HG03097 (cell line): ENCODE results near the gene BCKDK.
A peak's percentile ranks its signal among the peaks of the same experiment; 100 is the strongest.

Experiments
- ATAC-seq: cut with Tn5 transposase; IDR thresholded peaks from one replicate; pipeline ENCODE4 v1.9.1; 2021; ENCODE audit not compliant: unreplicated experiment, low FRiP score

The BCKDK gene

DNA sequence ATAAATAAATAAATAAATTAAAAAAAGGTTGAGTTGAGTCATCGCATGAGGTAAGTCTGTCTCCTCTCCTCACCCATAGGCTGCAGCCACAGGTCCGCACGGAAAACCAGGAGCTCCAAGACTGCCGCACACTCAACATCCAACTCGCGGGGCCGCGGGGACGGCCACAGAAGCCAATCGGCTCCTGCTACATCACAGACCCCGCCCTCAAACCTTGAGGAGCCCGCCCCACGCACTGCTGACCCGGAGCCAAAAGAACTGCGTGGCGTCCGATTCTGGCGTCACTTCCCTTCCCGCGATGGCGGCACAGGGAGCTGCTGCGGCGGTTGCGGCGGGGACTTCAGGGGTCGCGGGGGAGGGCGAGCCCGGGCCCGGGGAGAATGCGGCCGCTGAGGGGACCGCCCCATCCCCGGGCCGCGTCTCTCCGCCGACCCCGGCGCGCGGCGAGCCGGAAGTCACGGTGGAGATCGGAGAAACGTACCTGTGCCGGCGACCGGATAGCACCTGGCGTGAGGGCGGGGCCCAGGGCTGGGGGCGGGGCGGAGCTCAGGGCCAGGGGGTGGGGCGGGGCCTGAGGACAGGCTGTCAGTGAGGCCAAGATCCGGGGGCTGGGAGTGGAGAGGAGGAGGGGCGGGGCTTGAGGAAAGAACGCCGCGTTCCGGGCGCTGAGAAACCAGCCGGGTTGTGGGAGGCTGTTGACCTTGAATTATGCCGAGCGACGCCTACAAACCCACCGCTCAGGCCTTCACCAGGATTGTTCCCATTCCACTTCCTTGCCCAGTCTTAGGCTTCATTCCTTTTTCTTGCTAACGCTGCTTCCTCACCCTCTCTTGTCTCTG, 9.4 kb downstream of the BCKDK start, which contains the start of gene KAT8:
Gene KAT8 (plus strand): TSS at position 281 of the 839 bp plus-strand sequence. CDS start 18 bp downstream, at position 299.
- peak; percentile 84 for ATAC-seq

DNA sequence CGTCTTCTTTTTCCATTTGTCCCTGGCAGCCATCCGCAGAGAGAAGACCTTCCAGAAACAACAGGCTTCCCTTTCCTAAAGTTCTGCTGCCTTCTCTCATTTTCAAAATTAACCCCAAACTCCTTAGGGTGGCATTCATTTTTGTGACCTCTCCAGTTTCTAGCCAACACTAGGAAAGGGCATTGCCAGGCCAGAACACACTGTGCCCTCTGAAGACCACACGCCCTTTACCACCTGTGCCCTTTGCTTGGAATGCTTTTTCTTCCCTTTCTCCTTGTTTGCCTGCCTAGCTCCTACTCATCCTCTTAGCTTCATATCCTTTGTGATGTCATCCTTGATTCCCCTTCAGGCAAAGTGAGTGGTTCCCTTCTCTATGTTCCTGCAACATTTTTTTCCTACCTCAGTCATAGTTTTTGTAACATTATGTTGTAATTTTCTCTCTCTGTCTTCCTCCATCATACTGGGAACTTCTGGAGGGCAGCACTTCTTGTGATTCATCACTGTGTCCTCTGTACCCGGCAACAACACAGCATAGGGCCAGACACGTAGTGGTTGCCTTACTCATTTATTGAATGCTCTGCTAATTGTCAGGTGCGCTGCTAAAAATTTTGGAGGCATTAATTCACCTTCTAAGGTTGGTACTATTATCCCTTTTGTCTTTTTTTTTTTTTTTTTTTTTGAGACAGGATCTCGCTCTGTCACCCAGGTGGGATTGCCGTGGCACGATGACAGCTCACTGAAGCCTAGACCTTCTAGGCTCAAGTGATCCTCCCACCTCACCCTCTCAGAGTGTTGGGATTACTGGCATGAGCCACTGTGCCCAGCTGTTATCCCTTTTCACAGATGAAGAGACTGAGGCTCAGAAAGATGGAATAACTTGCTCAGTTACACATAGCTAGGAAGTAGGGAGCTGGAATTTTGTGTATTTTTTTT, 10.3 kb downstream of the BCKDK start:
- ATAC-seq: no peak

DNA sequence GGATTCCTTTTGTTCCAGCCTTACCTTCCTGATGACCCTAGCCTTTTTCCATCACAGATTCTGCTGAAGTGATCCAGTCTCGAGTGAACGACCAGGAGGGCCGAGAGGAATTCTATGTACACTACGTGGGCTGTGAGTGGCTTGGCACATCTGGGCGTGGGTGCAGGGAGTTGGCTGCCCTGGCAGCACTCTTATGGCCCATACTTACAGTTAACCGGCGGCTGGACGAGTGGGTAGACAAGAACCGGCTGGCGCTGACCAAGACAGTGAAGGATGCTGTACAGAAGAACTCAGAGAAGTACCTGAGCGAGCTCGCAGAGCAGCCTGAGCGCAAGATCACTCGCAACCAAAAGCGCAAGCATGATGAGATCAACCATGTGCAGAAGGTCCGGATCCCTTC, 11.9 kb downstream of the BCKDK start:
- ATAC-seq: no peak

DNA sequence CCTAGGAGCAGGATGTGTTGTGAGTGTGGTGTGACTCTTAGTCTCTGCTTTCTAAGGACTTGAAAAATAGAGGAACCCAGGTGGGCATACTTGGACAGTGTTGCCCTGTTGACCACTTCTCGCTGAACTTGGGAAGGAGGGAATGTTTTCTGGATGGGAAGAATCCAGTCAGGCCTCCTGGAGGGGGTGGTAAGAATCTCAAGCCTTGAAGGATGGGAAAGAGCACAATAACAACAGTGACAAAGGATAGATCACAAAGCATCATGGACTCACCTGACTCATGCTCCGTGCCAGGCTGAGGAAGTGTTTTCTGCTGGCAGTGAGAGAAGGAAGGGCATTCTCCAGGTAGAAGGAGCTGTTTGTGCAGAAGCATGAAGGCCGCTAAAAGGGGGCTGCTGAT, 17.7 kb downstream of the BCKDK start:
- ATAC-seq: no peak

DNA sequence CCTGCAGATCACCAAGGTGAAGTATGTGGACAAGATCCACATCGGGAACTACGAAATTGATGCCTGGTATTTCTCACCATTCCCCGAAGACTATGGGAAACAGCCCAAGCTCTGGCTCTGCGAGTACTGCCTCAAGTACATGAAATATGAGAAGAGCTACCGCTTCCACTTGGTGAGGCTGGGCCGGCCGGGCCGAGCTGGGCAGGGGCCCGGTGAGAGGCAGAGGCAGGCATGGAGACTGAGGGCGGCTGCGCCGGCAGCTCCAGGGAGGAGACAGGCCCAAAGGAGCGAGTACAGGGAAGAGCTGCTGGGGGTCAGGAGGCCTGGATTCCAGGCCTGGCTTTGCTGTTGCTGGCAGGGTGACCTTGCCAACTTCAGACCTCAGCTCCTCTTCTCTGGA, 19.0 kb downstream of the BCKDK start:
- ATAC-seq: no peak

DNA sequence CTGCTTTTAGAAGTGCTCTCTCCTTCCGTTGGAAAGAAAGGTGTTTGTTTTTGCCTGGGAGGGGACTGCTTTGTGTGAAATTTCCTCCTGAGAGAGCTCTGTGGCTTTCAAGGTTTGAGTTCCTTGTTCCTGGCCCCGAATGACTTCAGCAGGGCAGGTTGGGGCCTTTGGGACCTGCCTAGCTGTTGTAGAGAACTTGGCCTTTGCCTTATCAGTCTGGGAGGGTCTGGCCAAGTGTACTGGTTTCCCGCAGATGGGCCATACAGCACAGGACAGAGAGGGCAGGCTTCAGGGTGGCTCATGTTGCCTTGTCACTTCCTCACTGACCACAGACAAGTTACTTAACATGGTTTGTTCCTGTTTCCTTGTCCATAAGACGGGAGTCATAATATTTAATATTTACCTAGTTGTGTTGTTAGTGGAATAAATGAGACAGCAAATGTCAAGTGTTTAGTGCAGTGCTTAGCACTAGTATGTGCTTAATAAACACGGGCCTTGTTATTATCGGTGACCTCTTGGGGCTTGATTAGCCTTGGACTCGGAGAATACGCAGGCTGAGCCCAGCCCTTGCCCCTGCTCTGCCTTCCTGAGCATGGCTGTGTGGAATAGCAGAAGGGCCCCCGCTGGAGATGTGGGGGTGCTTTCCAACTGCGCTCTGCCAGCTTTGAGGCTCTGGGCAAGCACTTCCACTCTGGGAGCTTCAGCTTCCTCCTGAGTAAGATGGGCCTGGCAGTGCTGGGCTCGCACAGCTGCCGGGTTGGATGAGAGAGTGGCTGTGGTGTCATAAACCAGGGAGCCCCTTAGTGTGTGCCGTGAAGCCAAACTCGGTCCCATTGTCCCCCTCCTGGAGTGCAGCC, 20.8 kb downstream of the BCKDK start:
- no peak for ATAC-seq

DNA sequence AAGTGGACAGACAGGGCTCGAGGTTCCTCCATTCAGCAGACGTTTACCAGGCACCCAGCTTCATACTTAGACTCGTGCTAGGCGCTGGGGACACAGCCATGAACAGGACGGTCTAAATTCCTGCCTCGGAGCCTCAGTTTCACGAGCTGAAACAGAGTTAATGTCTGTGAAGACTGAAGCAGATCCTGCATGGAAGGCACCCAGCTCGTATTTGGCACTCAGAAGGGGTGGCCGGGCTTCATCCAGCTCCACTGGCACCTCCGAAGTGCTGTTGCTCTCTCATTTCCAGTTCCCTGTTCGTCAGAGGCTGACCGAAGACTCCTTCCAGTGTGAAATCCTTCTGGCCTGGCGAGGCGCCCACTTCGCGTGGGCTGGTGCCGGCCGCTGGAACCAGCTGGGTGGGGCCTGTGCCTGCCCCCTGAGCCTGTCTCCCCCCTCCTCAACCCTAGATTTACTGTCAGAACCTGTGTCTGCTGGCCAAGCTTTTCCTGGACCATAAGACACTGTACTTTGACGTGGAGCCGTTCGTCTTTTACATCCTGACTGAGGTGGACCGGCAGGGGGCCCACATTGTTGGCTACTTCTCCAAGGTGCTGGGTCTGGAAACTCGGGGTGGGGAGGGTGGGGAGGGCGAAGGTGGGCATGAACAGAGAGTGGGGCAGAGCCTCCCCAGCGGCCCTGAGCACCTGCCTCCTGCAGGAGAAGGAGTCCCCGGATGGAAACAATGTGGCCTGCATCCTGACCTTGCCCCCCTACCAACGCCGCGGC, 21.6 kb downstream of the BCKDK start:
- no peak for ATAC-seq

DNA sequence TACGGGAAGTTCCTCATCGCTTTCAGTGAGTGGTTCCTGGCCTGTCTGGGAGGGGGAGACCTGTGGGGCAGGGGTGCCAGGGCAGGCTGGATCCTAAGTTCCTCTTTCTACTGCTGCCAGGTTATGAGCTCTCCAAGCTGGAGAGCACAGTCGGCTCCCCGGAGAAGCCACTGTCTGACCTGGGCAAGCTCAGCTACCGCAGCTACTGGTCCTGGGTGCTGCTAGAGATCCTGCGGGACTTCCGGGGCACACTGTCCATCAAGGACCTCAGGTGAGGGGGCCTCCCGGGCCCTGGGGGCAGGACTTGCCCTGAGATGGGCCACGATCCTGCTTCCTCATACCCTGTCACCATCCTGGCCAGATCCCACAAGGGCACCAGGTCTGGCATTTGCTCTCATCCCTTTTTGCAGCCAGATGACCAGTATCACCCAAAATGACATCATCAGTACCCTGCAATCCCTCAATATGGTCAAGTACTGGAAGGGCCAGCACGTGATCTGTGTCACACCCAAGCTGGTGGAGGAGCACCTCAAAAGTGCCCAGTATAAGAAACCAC, 22.2 kb downstream of the BCKDK start:
- no peak for ATAC-seq

DNA sequence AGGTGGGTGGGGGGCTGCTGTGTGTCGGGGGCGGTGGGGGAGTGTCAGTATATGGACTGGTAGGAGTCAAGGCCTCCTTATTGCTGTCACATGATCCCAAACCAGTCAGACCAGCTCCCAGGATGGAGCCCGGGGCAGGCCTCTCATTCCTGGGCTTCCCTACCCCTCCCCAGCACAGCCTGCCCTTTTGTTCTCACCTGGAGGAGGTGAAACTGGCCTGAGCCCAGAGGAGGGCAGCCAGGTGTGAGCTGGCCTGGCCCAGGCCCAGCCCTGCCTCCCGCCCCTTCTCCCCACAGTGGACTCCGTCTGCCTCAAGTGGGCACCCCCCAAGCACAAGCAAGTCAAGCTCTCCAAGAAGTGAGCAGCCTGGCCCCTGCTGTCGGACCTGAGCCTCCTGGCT, 22.7 kb downstream of the BCKDK start:
- ATAC-seq: no peak

DNA sequence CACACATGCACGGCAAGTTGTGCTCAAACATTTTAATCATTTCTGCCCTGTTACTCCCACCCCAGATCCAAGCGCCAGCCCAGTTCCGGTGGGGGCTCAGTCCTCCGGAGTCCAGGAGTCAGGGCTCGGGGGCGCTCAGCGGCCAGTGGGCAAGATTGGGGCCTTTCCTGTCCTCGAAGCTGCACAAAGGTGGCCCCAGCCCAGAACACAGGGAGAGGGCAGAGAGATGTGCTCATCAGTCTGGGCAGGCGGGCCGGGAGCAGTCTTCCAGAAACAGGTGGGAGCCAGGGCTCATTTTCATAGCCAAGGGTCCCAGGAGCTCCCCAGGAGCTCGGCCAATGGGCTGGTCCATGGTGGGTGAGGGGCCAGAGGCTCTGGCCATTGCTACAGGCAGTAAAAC, 23.2 kb downstream of the BCKDK start:
- ATAC-seq: no peak

DNA sequence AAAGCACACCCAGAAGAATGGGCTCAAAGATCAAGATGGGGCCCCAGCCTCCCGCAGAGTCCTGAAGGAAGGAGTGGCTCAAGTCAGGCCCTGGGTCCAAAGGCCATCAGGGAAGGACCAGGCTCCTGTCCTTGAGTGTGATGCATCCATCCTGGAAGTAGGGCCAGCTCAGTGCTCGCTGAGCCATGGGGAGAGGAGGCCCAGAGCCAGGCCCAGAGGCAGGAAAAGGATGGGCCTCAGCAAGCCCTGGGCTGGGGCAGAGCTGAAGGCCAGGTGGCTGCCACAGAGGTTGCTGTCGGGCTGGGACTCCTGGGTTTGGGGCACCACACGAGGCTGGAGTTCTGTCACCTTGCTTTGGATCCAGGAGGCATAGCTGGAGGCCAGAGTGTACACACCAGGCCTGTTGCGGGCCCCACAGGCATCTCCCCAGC, 23.7 kb downstream of the BCKDK start:
- no peak for ATAC-seq

DNA sequence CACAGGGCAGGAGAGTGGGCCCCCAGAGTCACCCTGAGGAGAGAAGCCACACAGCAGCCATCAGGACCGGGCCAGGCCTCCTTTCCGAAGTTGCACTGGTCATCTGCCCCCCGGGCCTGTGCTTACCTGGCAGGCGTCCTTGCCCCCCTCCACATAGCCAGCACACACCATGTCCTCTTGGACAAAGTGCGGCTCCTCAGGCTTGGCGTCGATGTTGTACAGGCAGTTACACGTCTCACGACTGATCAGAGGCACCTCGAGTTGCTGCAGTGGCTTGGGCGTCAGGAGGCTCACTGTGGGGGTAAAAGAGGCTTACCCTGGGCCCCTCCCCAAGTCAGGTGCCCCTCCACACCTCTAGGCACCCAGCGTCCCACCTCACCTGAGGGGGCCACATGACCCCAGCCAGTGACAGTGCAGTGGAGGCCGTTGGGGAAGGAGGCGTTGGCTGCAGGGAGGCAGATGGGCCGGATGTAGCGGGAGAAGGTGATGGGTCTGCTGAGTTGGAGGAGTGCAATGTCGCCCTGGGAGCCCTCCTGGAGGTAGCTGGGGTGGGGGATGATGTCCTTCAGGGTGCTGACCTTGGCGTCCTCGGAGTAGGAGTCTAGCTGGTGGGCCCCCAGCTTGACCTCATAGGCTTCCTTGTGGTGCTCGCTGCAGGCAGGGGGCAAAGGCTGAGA, 24.3 kb downstream of the BCKDK start:
- no peak for ATAC-seq

DNA sequence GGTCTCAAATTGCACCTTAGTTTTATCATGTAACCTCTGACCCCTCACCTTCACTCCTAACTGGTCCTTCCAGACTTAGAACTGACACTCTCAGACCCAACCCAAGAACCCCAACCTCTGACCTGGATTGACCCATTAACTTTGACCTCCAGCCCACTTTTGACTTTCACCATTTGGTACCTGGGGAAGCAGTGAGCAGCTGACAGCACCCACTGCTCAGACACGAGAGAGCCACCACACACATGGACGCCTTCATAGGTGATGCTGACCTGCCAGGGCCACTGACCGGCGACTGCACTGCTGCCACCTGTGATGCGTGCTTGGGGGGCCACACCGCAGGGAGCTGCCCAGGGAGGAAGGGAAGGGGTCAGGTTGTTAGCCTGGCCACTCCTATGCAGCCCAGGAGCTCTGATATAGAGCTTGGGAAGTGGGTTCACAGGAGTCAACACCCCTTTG, 24.9 kb downstream of the BCKDK start:
- no peak for ATAC-seq

DNA sequence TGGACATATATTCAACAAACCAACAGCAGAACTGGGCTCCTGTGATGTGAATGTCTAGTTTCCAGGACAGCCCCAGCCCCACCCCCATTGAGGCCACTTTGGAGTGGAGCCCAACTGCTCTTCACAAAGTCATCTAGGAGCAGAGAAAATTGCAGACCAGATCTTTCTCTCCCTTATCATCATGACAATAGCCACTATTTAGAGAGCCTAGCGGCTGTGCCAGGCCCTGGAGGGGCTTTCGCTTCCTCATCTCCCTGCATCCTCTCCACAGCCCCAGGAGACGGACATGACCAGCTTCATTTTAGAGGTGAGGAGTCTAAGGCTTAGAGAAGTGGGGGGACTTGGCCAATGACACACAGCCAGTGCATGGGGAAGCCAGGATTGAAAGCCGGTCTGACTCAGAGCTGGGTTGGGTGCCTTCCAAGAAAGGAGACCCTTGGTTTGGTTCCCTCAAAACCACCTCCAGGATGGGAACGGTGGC, 25.9 kb downstream of the BCKDK start:
- no peak for ATAC-seq

DNA sequence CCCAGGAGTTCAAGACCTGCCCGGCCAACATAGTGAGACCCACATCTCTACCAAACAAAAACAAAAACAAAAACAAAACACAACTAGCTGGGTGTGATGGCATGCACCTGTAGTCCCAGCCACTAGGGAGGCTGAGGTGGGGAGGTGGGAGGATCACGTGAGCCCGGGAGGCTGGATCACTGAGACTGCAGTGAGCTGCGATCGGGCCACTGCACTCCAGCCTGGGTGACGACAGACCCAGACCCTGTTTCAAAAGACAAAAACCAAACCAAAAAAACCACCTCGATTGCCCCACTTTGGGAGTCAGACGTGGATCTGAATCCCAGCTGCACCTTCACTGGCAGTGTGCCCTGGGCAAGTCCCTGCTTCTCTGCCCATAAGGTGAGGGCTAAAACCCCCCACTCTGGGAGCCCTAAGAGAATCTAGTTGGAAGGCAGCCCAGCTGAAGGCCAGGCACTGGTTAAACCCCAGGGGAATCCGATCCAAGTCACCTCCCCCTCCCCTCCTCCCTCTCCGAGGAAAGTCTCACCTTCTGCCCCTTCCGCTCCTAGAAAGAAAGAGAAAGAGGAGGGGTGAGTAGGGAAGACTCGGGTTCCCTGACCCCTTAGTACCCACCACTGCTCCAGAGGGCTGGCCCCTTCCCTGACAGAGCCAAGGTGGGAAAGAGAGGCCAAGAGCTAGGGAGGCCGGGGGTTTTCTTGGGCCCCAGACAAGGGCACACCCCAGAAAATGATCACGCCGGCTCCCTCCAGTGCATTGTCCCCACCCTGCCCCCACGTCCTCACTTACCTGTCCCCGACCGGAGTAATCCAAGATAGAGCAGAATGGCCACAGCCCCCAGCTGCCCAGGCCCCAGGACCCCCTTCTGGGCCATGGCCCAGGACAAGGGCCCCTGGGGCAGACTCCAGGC, 26.7 kb downstream of the BCKDK start:
- ATAC-seq: no peak

DNA sequence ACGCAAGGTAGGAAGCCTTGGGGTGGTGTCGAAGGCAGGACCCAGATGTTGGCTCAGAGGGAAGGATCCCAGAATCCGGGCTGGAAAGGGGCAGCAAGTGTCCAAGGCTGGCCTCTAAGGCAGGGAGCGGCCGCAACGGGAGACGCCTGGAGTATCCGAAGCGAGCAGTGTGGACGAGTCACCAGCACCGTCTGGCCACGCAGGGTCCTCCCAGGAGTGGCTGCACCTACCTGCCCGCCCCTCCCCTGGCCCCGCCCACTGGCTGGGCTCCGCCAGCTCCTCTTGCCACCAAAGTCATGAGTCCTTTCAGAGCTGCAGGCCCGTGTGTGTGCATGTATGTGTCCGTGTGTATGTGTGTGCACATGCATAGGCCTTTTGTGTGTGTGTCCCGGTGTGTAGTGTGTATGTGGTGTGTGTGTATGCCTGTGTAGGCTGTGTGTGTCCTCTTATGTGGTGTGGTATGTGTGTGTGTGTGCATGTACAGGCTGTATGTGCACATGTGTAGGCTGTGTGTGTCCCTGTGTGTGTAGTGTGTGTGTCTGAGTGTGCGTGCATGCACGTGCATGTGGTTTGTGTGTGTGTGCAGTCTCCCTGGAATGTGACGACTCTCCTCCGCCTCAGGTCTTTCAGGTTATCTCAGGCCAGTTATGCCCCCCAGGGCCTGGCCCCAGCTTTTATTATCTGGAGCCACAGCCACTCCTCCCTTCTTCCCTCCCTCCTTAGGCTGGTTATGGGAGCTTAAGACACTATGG, 27.5 kb downstream of the BCKDK start, which contains the start of gene PRSS8:
Gene PRSS8 (minus strand): TSS at position 193 of the 752 bp plus-strand sequence. CDS start 229 bp downstream, outside the sequence.
- ATAC-seq: no peak

DNA sequence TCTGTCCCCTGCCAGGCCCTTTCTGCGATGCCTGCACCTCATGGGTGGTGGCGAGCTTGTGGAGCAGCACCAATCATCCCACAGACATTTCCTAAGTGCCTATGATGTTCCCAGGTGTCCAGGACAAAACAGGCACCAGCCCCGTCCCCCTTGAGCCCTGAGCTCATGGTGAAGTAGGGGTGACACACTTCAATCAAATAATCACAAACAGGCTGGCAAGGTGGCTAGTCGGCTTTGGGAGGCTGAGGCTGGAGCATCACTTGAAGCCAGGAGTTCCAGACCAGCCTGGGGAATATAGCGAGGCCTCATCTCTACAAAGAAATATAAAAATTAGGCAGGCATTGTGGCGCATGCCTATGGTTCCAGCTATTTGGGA, 28.1 kb downstream of the BCKDK start:
- ATAC-seq: no peak
